Left ventricle myocardium inferior (tissue), 1 donor: Measurements from ENCODE around the gene KATNA1. TPM values are rescaled to one million over a fixed set of nuclear protein-coding genes. Genes with fewer than 3 reads are reported as not detected.

Experiments
- DNase-seq: peaks from one replicate; pipeline ENCODE4 v3.0.0-alpha.2; 2020
- H3K27ac ChIP-seq: fragments of 200-600 bp; replicated peaks from 2 replicates; pipeline ENCODE4 v1.8.0; 2021
- H3K27me3 ChIP-seq: fragments of 200-600 bp; 2 replicates; pipeline ENCODE4 v1.8.0; 2021; ENCODE audit warnings: low read depth
- H3K36me3 ChIP-seq: fragments of 200-600 bp; 2 replicates; pipeline ENCODE4 v1.8.0; 2021
- H3K4me1 ChIP-seq: fragments of 200-600 bp; 2 replicates; pipeline ENCODE4 v1.8.0; 2021
- H3K4me3 ChIP-seq: fragments of 200-600 bp; 2 replicates; pipeline ENCODE4 v1.8.0; 2021; ENCODE audit warnings: mild to moderate bottlenecking, moderate library complexity
- H3K9me3 ChIP-seq: fragments of 200-600 bp; replicated peaks from 2 replicates; pipeline ENCODE4 v1.8.0; 2021
- CTCF ChIP-seq: fragments of 200-600 bp; IDR thresholded peaks from 2 replicates; pipeline ENCODE4 v1.8.0; 2021; ENCODE audit warnings: antibody characterized with exemption, mild to moderate bottlenecking, borderline replicate concordance
- intact Hi-C: fragments of 100-400 bp; cut with micrococcal nuclease; formaldehyde crosslinking; loops from one replicate; pipeline ENCODE4 v1.11.0; 2022
- total RNA-seq: library from RNA; stranded (reverse); fragmentation: NEBNext Ultra II Directional; extraction: Animal tissue kit (Norgen Biotek cat#: 25700); gene quantifications from one replicate; pipeline ENCODE4 v1.2.1, GENCODE V29; 2021
- donor health status: DM: no; HTN: yes; CAD: no; lungs with severe emphysema.

Gene KATNA1
- total RNA-seq, 1 donor from 2014 or later: 11.6 TPM

- no peaks in the 10 kb centered on the region for H3K9me3 ChIP-seq
- H3K27ac ChIP-seq: no peak overlapping the region
- H3K27me3 ChIP-seq: no peaks in the 10 kb centered on the region
- intact Hi-C loops: no loop called here
- no peak for TF ChIP-seq CTCF
- H3K4me3 ChIP-seq: no peak overlapping the region
- no peaks in the 10 kb centered on the region for H3K4me1 ChIP-seq
- H3K36me3 ChIP-seq: peaks cover 77% of the 10 kb centered on the region
- no peak for DNase-seq
Measured at GRCh38 chr6:149581349-149581748, 67.2 kb downstream of the KATNA1 start.

GRCh38 chr6:149580880-149581279 lies 67.6 kb downstream of the KATNA1 start:
- no peak for TF ChIP-seq CTCF
- Histone ChIP-seq H3K4me3 (no peak overlapping the region), H3K27me3 (no peaks in the 10 kb centered on the region), H3K27ac (no peak overlapping the region), H3K9me3 (no peaks in the 10 kb centered on the region), H3K36me3 (peaks cover 77% of the 10 kb centered on the region), H3K4me1 (no peaks in the 10 kb centered on the region)
- intact Hi-C loops: no loop called here
- DNase-seq: no peak

- intact Hi-C loops: no loop called here
- Histone ChIP-seq H3K4me3 (peak overlapping the region; percentile 100), H3K27ac (no peak overlapping the region), H3K36me3 (peaks cover 1% of the 10 kb centered on the region), H3K27me3 (no peaks in the 10 kb centered on the region), H3K9me3 (no peaks in the 10 kb centered on the region), H3K4me1 (peaks cover 37% of the 10 kb centered on the region)
- DNase-seq: no peak
- no peak for TF ChIP-seq CTCF
Measured at GRCh38 chr6:149567945-149568585, 80.4 kb downstream of the KATNA1 start.

- TF ChIP-seq CTCF: no peak
- DNase-seq: no peak
- no peaks in the 10 kb centered on the region for H3K27me3 ChIP-seq
- H3K4me1 ChIP-seq: peaks cover 37% of the 10 kb centered on the region
- H3K4me3 ChIP-seq: peak overlapping the region; percentile 100
- H3K27ac ChIP-seq: peak overlapping the region; percentile 96
- no peaks in the 10 kb centered on the region for H3K9me3 ChIP-seq
- no peaks in the 10 kb centered on the region for H3K36me3 ChIP-seq
- intact Hi-C loops: no loop called here
Measured at GRCh38 chr6:149567194-149567586, 81.3 kb downstream of the KATNA1 start.

- peak overlapping the region; percentile 96 for H3K27ac ChIP-seq
Measured at GRCh38 chr6:149566410-149567193, 81.9 kb downstream of the KATNA1 start.

More at GRCh38 chr6:149566410-149567193, 81.9 kb downstream of the KATNA1 start:
- Histone ChIP-seq H3K9me3 (no peaks in the 10 kb centered on the region), H3K36me3 (no peaks in the 10 kb centered on the region), H3K27me3 (no peaks in the 10 kb centered on the region), H3K4me1 (peaks cover 37% of the 10 kb centered on the region), H3K4me3 (peak overlapping the region; percentile 100)
- intact Hi-C loops: no loop called here
- DNase-seq: peak; percentile 53
- TF ChIP-seq CTCF: no peak
